ENCODE results near the gene MUCL3.

DNA sequence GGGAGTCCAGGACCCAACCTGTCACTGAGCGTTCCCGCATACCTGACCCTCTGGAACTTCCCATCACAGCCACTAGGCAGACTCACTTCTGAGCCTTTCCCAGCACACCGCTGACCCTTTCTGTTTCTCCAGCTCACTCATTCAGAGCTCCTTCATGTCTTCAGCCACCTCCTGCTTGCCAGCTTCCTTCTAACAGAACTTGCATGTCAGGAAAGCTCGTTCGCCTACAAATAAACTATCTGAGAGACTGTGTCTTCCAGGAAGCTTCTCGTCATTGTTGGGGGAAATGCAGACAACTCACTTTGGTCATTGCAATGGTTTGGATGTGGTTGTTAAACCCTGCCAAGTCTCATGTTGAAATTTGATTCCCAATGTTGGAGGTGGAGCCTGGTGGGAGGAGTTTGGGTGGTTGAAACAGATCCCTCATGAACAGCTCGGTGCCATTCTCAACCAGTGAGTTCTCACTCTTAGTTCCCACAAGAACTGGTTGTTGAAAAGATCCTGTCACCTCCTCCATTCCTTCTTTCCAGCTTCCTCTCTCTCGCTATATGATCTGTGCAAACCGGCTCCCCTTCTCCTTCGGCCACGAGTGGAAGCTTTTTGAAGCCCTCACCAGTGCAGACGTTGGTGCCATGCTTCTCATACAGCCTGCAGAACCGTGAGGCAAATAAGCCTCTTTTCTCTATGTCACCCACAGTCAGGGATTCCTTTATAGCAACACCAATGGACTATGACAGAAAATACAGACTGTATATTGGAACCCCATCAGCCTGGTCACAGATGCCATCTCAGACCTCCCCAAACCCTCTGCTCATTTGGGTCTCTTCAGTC is 41.4 kb downstream of the MUCL3 start:
- TF ChIP-seq, protein P1, sequence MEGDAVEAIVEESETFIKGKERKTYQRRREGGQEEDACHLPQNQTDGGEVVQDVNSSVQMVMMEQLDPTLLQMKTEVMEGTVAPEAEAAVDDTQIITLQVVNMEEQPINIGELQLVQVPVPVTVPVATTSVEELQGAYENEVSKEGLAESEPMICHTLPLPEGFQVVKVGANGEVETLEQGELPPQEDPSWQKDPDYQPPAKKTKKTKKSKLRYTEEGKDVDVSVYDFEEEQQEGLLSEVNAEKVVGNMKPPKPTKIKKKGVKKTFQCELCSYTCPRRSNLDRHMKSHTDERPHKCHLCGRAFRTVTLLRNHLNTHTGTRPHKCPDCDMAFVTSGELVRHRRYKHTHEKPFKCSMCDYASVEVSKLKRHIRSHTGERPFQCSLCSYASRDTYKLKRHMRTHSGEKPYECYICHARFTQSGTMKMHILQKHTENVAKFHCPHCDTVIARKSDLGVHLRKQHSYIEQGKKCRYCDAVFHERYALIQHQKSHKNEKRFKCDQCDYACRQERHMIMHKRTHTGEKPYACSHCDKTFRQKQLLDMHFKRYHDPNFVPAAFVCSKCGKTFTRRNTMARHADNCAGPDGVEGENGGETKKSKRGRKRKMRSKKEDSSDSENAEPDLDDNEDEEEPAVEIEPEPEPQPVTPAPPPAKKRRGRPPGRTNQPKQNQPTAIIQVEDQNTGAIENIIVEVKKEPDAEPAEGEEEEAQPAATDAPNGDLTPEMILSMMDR (IDR thresholded peaks at IDR 0.05 in 2 of 3, conservative IDR thresholded peaks at IDR 0.05 in 1 of 3; ENCODE audit: control insufficient read depth in 2 of 3, extremely low read depth in 1 of 3, insufficient read depth in 1 of 3, low read depth in 3 of 3, low read length in 3 of 3), result no peak
- TF ChIP-seq STAT3 (IDR thresholded peaks at IDR 0.05; ENCODE audit: low read depth, low read length) (no peak), SMARCA5 (IDR thresholded peaks at IDR 0.05) (no peak)
